ENCODE results near the gene SEMA5A. TPM values are rescaled to one million over a fixed set of nuclear protein-coding genes. Genes with fewer than 3 reads are reported as not detected.

The SEMA5A gene
- total and polyA plus RNA-seq, 2 of the 8 experiments (the other 6 are each of a cell fraction or from before 2014, with no cell fraction given): 5.3 to 8.9 TPM

GRCh38 chr5:9445826-9446388 lies 100.0 kb downstream of the SEMA5A start (continued):
- TF ChIP-seq CEBPB (IDR thresholded peaks at IDR 0.05; ENCODE audit: low read depth, low read length): no peak

Data from H1 (cell line).